GM12865 (cell line): ENCODE measurements around the gene B3GAT1.

Source experiments
- DNase-seq: peaks from one replicate; pipeline ENCODE4 v3.0.0; 2010; ENCODE audit warnings: low read depth
- H3K4me3 ChIP-seq: 2 replicates; pipeline ENCODE4 v1.5.1; 2011; ENCODE audit warnings: mild to moderate bottlenecking, low read depth, low read length, control low read depth
- CTCF ChIP-seq: IDR thresholded peaks from 2 replicates; pipeline ENCODE4 v1.5.1; 2011; ENCODE audit warnings: low read length, control low read depth, low read depth, inconsistent platforms; ENCODE audit not compliant: insufficient read depth; ENCODE audit errors: missing control alignments

Gene B3GAT1

GRCh38 chr11:134455516-134455915 is 43.5 kb upstream of the B3GAT1 start:
- no peak for TF ChIP-seq CTCF
- no peak overlapping the region for H3K4me3 ChIP-seq
- DNase-seq, result no peak

- no peak overlapping the region for H3K4me3 ChIP-seq
- no peak for DNase-seq
- no peak for TF ChIP-seq CTCF
These were observed 42.2 kb upstream of the B3GAT1 start for GRCh38 chr11:134454146-134454690.

GRCh38 chr11:134453441-134453840 is 41.4 kb upstream of the B3GAT1 start:
- no peak for DNase-seq
- no peak for TF ChIP-seq CTCF

GRCh38 chr11:134452838-134453155 is 40.8 kb upstream of the B3GAT1 start:
- no peak for DNase-seq

More at GRCh38 chr11:134453441-134453840, 41.4 kb upstream of the B3GAT1 start:
- H3K4me3 ChIP-seq, result no peak overlapping the region

GRCh38 chr11:134452026-134452837 is 40.2 kb upstream of the B3GAT1 start:
- no peak overlapping the region for H3K4me3 ChIP-seq
- TF ChIP-seq CTCF, result no peak
- no peak for DNase-seq

More at GRCh38 chr11:134452838-134453155, 40.8 kb upstream of the B3GAT1 start:
- TF ChIP-seq CTCF, result no peak
- H3K4me3 ChIP-seq, result no peak overlapping the region

GRCh38 chr11:134450186-134450585 is 38.1 kb upstream of the B3GAT1 start:
- no peak for TF ChIP-seq CTCF
- DNase-seq, result no peak
- no peak overlapping the region for H3K4me3 ChIP-seq
